ENCODE data around the gene ACOX3.

GRCh38 chr4:8359193-8359592, 81.3 kb downstream of the ACOX3 start:
- no peak for TF ChIP-seq CTCF (conservative IDR thresholded peaks at IDR 0.05)
- no peak for TF ChIP-seq ZFX (IDR thresholded peaks at IDR 0.05)
